Breast epithelium (tissue), 3 donors: ENCODE data around the gene SYNDIG1.

ENCODE experiments used
- CTCF ChIP-seq, 3 donors: fragments of 450-650 bp; IDR thresholded peaks; one replicate each; pipeline ENCODE4 v1.5.1; 2016 to 2017; ENCODE audit warnings: antibody characterized with exemption in 3 of 3, mild to moderate bottlenecking in 3 of 3, moderate library complexity in 3 of 3
- POLR2AphosphoS5 ChIP-seq, 3 donors: sonication (generic); formaldehyde crosslinking; IDR thresholded peaks; one replicate each; pipeline ENCODE4 v1.6.1; 2017; ENCODE audit warnings: antibody characterized with exemption in 3 of 3

GRCh38 chr20:24484081-24484450, 14.6 kb downstream of the SYNDIG1 start:
- TF ChIP-seq CTCF (IDR thresholded peaks at IDR 0.05), result no peak
- TF ChIP-seq POLR2AphosphoS5 (IDR thresholded peaks at IDR 0.05), result no peak
